K562 (cell line): Measurements from ENCODE around the gene ZZZ3. TPM values are rescaled to one million over a fixed set of nuclear protein-coding genes. Genes with fewer than 3 reads are reported as not detected.

ENCODE experiments used
- EZH2 ChIP-seq: IDR thresholded peaks from 2 replicates; pipeline ENCODE4 v1.6.1; 2012; ENCODE audit warnings: low read depth, mild to moderate bottlenecking, inconsistent platforms, low read length, borderline replicate concordance
- HINFP ChIP-seq: fragments of 450-650 bp; conservative IDR thresholded peaks from 2 replicates; pipeline ENCODE4 v1.6.1; 2016; ENCODE audit warnings: missing genetic modification characterization, low read depth, mild to moderate bottlenecking, control low read depth, missing compliant biosample characterization
- HMG20A ChIP-seq: fragments of 450-650 bp; formaldehyde crosslinking; conservative IDR thresholded peaks from 2 replicates; pipeline ENCODE4 v1.4.0; 2020; ENCODE audit warnings: mild to moderate bottlenecking, mixed read lengths
- ID3 ChIP-seq, 2 experiments: fragments of 250-450 bp in 1 of 2; fragments of 450-650 bp in 1 of 2; sonication (Bioruptor Pico) in 1 of 2; IDR thresholded peaks; 2 replicates each; pipeline versions ENCODE4 v1.6.1 to v1.8.0; 2016 to 2021; ENCODE audit warnings: mild to moderate bottlenecking in 2 of 2, moderate library complexity in 2 of 2, missing compliant biosample characterization in 1 of 2, missing genetic modification characterization in 1 of 2
- ILK ChIP-seq: fragments of 450-650 bp; IDR thresholded peaks from 2 replicates; pipeline ENCODE4 v1.6.1; 2016; ENCODE audit warnings: missing genetic modification characterization, low read depth, mild to moderate bottlenecking, missing compliant biosample characterization, moderate library complexity, borderline replicate concordance
- NCOA6 ChIP-seq: fragments of 450-650 bp; IDR thresholded peaks from 2 replicates; pipeline ENCODE4 v1.6.1; 2017; ENCODE audit warnings: mild to moderate bottlenecking
- PHF21A ChIP-seq: fragments of 450-650 bp; IDR thresholded peaks from 2 replicates; pipeline ENCODE4 v1.6.1; 2017; ENCODE audit warnings: low read depth, borderline replicate concordance
- POLR2G ChIP-seq: fragments of 200-400 bp; formaldehyde crosslinking; IDR thresholded peaks from 2 replicates; pipeline ENCODE4 v1.6.1; 2017; ENCODE audit warnings: low read depth, mild to moderate bottlenecking, antibody characterized with exemption, low read length, moderate library complexity
- PPARD ChIP-seq: fragments of 250-450 bp; sonication (Bioruptor Pico); IDR thresholded peaks from 2 replicates; pipeline ENCODE4 v1.8.0; 2022; ENCODE audit warnings: inconsistent platforms, mild to moderate bottlenecking, moderate library complexity
- PURB ChIP-seq: sonication (generic); formaldehyde crosslinking; IDR thresholded peaks from 2 replicates; pipeline ENCODE4 v1.9.0; 2021; ENCODE audit warnings: low read depth, mild to moderate bottlenecking, missing genetic modification reagents
- RBM25 ChIP-seq: fragments of 200-400 bp; formaldehyde crosslinking; IDR thresholded peaks from 2 replicates; pipeline ENCODE4 v1.6.1; 2018; ENCODE audit warnings: low read length, low read depth, moderate library complexity; ENCODE audit not compliant: severe bottlenecking
- RCOR1 ChIP-seq, 2 experiments: IDR thresholded peaks; 2 replicates each; pipeline ENCODE4 v1.6.1; 2012; ENCODE audit warnings: low read depth in 2 of 2, low read length in 2 of 2, borderline replicate concordance in 1 of 2, improper control_type of control experiment in 1 of 2
- RFX7 ChIP-seq: fragments of 250-450 bp; sonication (Bioruptor Pico); IDR thresholded peaks from 2 replicates; pipeline ENCODE4 v1.5.1; 2021; ENCODE audit warnings: mild to moderate bottlenecking
- SAFB ChIP-seq: fragments of 200-400 bp; formaldehyde crosslinking; IDR thresholded peaks from 2 replicates; pipeline ENCODE4 v1.6.1; 2017; ENCODE audit warnings: low read depth, low read length, borderline replicate concordance
- TAF15 ChIP-seq: fragments of 200-400 bp; formaldehyde crosslinking; IDR thresholded peaks from 2 replicates; pipeline ENCODE4 v1.6.1; 2017; ENCODE audit warnings: mild to moderate bottlenecking, low read depth, low read length, moderate library complexity
- THRB ChIP-seq: fragments of 450-650 bp; formaldehyde crosslinking; conservative IDR thresholded peaks from 2 replicates; pipeline ENCODE4 v1.4.0; 2022; ENCODE audit warnings: mild to moderate bottlenecking, missing genetic modification characterization
- polyA plus RNA-seq, 8 experiments: library from polyadenylated mRNA; depleted of rRNA in 4 of 8; stranded (reverse) in 5 of 8; unstranded in 3 of 8; fragments of >200 nt; fragmentation: Nextera tagmentation in 2 of 8; fragmentation: Illumina TruSeq in 1 of 8; extraction: Ambion mirVana in 2 of 8; extraction: Trizol in 1 of 8; gene quantifications; 2 replicates each; pipeline versions ENCODE4 v1.2.1 to v1.2.3, GENCODE V29; 2011 to 2014; ENCODE audit warnings: inconsistent platforms in 1 of 8, missing spikeins in 1 of 8
- total RNA-seq, 7 experiments: library from RNA; depleted of rRNA in 6 of 7; stranded (reverse); fragments of >200 nt in 6 of 7; fragmentation: Illumina TruSeq in 2 of 7; extraction: Trizol in 2 of 7; gene quantifications; 2 replicates each; pipeline versions ENCODE4 v1.2.1 to v1.2.3, GENCODE V29; 2011 to 2021; ENCODE audit warnings: low replicate concordance in 1 of 7
- TF ChIP-seq, protein P1 (sequence below): fragments of 250-450 bp; sonication (Bioruptor Pico); IDR thresholded peaks from 2 replicates; pipeline ENCODE4 v1.5.0; 2021
- TF ChIP-seq, protein P2 (sequence below): fragments of 200-800 bp; sonication (Bioruptor generic); IDR thresholded peaks from 2 replicates; pipeline ENCODE4 v1.6.1; 2017; ENCODE audit warnings: missing genetic modification characterization, missing compliant biosample characterization

ZZZ3 gene
- total and polyA plus RNA-seq, 9 of the 15 experiments (the other 6 are each of a cell fraction or from before 2014, with no cell fraction given), result 13.9 to 64.0 (median 36.7) TPM

- TF ChIP-seq ID3 (CRISPR knock-in tag; IDR thresholded peaks at IDR 0.05), result no peak
- peak; percentile 71 for TF ChIP-seq ID3 (tag; IDR thresholded peaks at IDR 0.05)
- no peak for TF ChIP-seq THRB
- no peak for TF ChIP-seq ILK (tag)
- peak; percentile 81 for TF ChIP-seq SAFB
- TF ChIP-seq, protein P1, sequence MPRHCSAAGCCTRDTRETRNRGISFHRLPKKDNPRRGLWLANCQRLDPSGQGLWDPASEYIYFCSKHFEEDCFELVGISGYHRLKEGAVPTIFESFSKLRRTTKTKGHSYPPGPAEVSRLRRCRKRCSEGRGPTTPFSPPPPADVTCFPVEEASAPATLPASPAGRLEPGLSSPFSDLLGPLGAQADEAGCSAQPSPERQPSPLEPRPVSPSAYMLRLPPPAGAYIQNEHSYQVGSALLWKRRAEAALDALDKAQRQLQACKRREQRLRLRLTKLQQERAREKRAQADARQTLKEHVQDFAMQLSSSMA (CRISPR knock-in tag), result no peak
- no peak for TF ChIP-seq PPARD (CRISPR knock-in tag)
- TF ChIP-seq PURB, result no peak
- TF ChIP-seq HINFP (tag), result no peak
- TF ChIP-seq PHF21A, result no peak
- no peak for TF ChIP-seq HMG20A
- TF ChIP-seq RBM25, result peak; percentile 37
- TF ChIP-seq TAF15, result no peak
- TF ChIP-seq POLR2G, result peak; percentile 95
- TF ChIP-seq RCOR1 (IDR thresholded peaks at IDR 0.05; ENCODE audit: borderline replicate concordance in 1 of 2, low read depth in 2 of 2, low read length in 2 of 2), result no peak
- TF ChIP-seq RFX7 (CRISPR knock-in tag), result no peak
- TF ChIP-seq NCOA6, result no peak
- no peak for TF ChIP-seq EZH2
- TF ChIP-seq, protein P2, sequence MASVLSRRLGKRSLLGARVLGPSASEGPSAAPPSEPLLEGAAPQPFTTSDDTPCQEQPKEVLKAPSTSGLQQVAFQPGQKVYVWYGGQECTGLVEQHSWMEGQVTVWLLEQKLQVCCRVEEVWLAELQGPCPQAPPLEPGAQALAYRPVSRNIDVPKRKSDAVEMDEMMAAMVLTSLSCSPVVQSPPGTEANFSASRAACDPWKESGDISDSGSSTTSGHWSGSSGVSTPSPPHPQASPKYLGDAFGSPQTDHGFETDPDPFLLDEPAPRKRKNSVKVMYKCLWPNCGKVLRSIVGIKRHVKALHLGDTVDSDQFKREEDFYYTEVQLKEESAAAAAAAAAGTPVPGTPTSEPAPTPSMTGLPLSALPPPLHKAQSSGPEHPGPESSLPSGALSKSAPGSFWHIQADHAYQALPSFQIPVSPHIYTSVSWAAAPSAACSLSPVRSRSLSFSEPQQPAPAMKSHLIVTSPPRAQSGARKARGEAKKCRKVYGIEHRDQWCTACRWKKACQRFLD (CRISPR knock-in tag), result no peak; the same call in 1 of the 2 replicates
Observed at GRCh38 chr1:77683160-77684148, 996 bp upstream of the ZZZ3 start (continued).
